ENCODE results near the gene ADA. TPM values are rescaled to one million over a fixed set of nuclear protein-coding genes. Genes with fewer than 3 reads are reported as not detected.
"Not testable (repeated sequence)": the region's sequence is repeated elsewhere in the genome, so short reads cannot be mapped to it uniquely, and the experiment has no call there.

The ADA gene
- total RNA-seq, 1 donor from 2014 or later, result 11.1 TPM

- DNase-seq (ENCODE audit: low read depth in 2 of 2), result no peak
Observed at GRCh38 chr20:44601236-44601671, 50.2 kb downstream of the ADA start.

GRCh38 chr20:44600758-44601201 lies 50.7 kb downstream of the ADA start:
- DNase-seq (ENCODE audit: low read depth in 2 of 2), result no peak

GRCh38 chr20:44600301-44600700 lies 51.2 kb downstream of the ADA start:
- DNase-seq (ENCODE audit: low read depth in 2 of 2), result no peak

GRCh38 chr20:44599715-44600114 lies 51.8 kb downstream of the ADA start:
- no peak for DNase-seq (ENCODE audit: low read depth in 2 of 2)

- DNase-seq (ENCODE audit: low read depth in 2 of 2), result peak; percentile 65 to 81
Observed at GRCh38 chr20:44598423-44599305, 52.8 kb downstream of the ADA start.

- no peak for DNase-seq (ENCODE audit: low read depth in 2 of 2)
Observed at GRCh38 chr20:44597930-44598329, 53.6 kb downstream of the ADA start.

- no peak for DNase-seq (ENCODE audit: low read depth in 2 of 2)
Observed at GRCh38 chr20:44597516-44597915, 54.0 kb downstream of the ADA start.

GRCh38 chr20:44596876-44597275 lies 54.6 kb downstream of the ADA start:
- DNase-seq (ENCODE audit: low read depth in 2 of 2), result no peak

GRCh38 chr20:44596010-44596409 lies 55.5 kb downstream of the ADA start:
- no peak for DNase-seq (ENCODE audit: low read depth in 2 of 2)

- peak in 1 of 2 donors; percentile 69 for DNase-seq (ENCODE audit: low read depth in 2 of 2)
Observed at GRCh38 chr20:44594730-44595129, 56.8 kb downstream of the ADA start.

GRCh38 chr20:44593751-44594150 lies 57.7 kb downstream of the ADA start:
- no peak for DNase-seq (ENCODE audit: low read depth in 2 of 2)

- no peak for DNase-seq (ENCODE audit: low read depth in 2 of 2)
Observed at GRCh38 chr20:44592366-44592765, 59.1 kb downstream of the ADA start.

GRCh38 chr20:44590980-44591778 lies 60.3 kb downstream of the ADA start:
- no peak for DNase-seq (ENCODE audit: low read depth in 2 of 2)

- no peak for DNase-seq (ENCODE audit: low read depth in 2 of 2)
Observed at GRCh38 chr20:44589537-44589936, 62.0 kb downstream of the ADA start.

GRCh38 chr20:44588321-44588720 lies 63.2 kb downstream of the ADA start:
- not testable (repeated sequence) for DNase-seq (ENCODE audit: low read depth in 2 of 2)

- no peak for DNase-seq (ENCODE audit: low read depth in 2 of 2)
Observed at GRCh38 chr20:44587035-44587980, 64.2 kb downstream of the ADA start.

GRCh38 chr20:44586289-44586911 lies 65.1 kb downstream of the ADA start:
- DNase-seq (ENCODE audit: low read depth in 2 of 2), result no peak

- DNase-seq (ENCODE audit: low read depth in 2 of 2), result no peak
Observed at GRCh38 chr20:44585057-44585963, 66.2 kb downstream of the ADA start.

- DNase-seq (ENCODE audit: low read depth in 2 of 2), result peak in 1 of 2 donors; percentile 37
Observed at GRCh38 chr20:44584162-44584561, 67.3 kb downstream of the ADA start.

- no peak for DNase-seq (ENCODE audit: low read depth in 2 of 2)
Observed at GRCh38 chr20:44583157-44583556, 68.3 kb downstream of the ADA start.
